Left renal pelvis (tissue), 4 donors: ENCODE results near the gene CATSPER3. TPM values are rescaled to one million over a fixed set of nuclear protein-coding genes. Genes with fewer than 3 reads are reported as not detected.

Experiments used
- DNase-seq, 4 donors: peaks; one replicate each; pipeline ENCODE4 v3.0.0-alpha.2; 2013; ENCODE audit warnings: low read depth in 4 of 4, low spot score in 3 of 4
- polyA plus RNA-seq, 4 donors: library from polyadenylated mRNA; unstranded; fragments of 120-200 nt; gene quantifications; one replicate each; pipeline ENCODE4 v1.2.1, GENCODE V29; 2013; ENCODE audit not compliant: insufficient read length in 4 of 4

CATSPER3 gene
- polyA plus RNA-seq, 4 donors, result 0.67 to 1.8 (median 1.2) TPM

DNA sequence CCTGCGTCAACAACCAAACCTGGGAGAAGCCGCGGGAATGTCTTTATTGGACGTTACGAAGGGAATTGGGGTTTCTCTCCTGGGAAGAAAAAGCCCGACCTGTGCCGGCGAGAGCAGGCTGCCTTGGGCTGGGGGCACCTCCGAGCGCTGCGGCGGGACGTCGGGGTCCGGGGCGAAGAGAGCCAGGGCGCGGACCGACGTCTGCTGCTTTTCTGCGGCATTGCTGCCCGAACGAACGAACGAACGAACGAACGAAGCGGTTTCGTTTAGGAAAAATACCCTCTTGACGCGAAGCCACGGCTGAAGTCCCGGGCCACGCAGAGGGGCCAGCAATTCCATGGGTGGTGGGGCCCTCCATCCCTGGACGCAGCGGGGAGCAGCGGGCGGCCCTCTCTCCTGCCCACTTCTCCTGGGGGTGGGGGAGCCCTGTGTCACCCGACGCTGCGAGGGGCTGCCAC lies 71.1 kb downstream of the CATSPER3 start:
- DNase-seq, result no peak

DNA sequence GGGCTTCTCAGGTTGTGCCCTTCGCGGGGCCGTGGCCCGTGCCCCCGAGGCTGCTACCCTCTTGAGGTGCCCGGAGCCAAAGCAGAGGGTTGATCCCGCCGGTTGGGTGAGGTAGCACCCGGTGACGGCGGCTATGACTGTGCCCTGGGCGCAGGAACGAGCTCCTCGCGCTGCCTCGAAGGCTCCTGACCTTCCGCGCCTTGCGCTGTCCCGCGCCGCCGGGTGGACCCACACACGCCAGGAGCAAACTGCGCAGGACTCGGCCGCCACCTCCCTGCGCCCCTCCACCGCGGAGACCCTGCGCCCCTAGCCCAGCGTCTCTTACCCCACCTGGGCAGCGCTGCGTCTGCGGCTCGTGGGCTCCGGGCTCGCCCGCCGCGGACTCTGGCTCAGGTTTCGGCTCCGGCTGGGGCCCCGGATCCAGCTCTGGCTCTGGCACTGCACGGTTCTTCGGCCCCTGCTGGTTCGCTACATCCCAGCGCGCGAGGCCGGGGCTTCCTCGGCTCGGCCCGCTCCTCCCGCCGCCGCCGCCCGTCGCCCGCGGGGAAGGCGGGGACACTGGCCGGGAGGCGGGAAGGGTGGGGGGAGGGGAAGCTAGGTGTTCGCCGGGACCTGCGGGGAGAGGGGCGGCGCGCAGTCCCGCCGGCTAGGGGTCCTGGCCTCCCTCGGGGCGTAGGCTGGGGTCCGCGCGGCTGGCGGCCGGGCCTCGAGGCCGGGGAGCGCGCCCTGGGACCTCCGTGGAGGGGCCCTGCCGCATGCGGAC lies 71.7 kb downstream of the CATSPER3 start:
- DNase-seq, result no peak

DNA sequence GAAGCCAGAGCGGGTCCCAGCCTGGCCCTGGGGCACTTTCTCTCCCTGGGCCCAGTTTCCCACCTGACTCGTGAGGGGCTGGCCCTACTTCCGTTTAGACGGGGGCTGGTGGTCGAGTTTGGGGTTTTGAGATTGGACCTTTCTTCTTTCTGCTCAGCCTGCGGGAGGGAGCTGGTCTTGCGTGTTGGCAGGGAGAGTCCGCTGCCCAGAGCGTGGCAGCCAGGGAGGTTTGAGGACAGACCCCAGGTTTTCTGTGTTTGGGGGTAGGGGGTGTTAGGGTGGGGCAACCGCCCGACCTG lies 72.3 kb downstream of the CATSPER3 start:
- no peak for DNase-seq

DNA sequence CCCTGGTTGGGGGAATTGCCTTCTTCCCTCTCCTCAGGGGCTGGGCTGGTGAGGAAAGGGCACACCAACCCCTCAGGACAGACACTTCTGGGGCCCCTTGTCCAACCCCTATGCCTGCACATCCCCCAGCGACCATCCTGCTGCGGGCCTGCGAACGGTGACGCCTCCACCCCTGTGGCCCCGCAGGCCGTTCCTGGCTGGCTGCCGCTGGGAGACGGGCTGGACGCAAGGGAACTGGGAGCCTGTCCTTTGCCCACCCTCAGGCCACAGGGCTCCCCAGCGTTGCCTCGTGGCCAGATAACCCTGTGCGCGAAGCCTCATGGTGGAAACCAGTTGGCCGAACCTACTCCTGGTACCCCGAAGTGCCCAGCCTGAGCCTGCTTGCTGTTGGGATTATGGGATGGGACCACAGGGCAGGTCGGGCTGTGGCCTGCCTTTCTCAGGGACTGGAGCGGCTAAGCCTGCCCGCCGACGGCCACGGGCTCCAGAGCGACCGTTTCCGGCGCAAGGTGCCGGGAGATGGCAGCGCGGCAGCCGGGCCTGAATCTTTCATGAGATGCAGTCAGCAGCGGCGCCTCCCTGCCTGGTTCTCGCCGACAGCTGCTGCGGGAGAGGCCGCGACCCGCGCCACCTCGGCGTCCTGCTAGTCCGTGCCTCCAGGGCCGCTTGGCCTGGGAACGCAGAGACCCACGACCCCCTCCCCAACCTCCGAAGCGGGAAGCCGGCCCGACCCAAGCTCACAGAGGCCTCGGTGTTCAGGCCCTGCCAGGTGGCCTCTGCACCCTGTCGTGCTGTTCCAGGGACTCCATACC lies 72.8 kb downstream of the CATSPER3 start:
- no peak for DNase-seq

DNA sequence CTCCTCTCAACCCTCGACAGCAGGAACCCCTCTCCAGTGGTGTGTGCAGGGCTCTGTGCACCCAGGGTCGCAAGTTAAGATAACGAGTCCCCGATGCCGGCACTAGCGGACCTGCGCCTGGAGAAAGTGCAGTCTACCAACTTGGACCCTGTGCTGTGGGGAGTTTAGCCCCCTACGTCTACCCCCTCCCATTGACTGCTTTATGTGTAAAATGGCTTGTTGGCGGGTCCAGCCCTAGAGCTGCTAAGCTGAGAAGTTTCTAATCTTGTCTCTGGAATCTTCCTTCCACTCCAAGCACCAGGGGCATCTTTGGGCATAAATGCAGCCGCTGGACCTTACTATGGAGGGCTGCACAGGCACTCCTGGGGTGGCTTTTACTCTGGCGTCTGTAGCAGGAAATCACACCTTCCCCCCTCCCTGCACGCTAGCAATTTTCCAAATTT lies 73.5 kb downstream of the CATSPER3 start:
- DNase-seq, result no peak

DNA sequence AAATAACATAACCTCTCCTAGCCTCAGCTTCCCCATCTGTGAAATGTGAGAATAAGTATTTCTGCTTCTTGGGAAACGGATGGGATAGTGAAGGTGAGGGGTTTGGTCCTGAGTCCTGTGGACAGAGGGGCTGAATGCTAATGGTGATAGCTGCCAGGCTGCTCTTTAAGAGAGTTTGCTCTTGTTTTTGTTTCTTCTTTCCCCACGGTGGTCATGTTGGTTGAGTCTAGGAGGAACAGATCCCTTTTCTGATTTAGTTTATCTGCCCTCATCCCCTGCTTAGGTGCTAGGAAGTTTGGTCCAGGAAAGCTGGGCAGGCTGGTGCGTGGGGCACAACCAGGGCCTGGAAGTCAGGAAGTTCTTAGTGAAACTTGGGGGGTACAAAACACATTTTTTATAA lies 74.0 kb downstream of the CATSPER3 start:
- no peak for DNase-seq

DNA sequence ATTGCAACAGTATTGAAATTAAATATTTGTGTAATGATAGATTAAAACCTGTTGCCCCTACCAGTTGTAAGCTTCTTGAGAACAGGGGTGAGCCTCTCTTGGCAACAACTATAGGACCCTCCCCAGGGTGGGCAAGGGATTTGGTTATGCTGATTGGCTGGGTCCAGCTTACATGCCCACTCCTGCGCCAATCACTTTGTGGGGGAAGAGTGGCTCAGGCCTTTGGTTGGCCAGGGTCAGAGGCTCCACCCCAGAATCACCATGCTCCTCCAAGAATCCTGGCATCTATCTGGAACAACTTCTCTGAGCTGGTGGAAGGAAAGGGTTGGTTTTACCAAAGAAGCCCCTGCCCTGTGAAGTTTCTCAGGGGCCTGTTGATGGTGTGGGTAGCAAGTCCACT lies 74.9 kb downstream of the CATSPER3 start:
- DNase-seq, result no peak

DNA sequence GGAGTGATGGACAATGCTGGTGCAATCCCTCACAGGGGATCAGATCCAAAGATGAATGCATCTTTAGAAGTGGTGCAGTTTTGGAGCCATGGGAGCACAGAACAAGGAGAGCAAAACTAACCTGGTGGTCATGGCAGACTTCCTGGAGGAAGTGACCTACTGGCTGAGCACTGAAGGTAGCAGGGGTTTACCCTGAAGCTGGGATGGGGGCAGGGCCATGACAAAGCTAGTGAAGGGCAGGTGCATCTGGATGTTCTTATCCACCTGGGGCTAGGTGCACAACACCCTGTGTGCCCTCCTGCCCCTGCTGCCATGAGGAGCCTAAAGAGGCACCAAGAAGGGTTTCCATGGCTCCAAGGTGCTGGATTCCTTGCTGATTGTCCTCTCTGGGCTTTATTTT lies 77.8 kb downstream of the CATSPER3 start:
- DNase-seq, result no peak

DNA sequence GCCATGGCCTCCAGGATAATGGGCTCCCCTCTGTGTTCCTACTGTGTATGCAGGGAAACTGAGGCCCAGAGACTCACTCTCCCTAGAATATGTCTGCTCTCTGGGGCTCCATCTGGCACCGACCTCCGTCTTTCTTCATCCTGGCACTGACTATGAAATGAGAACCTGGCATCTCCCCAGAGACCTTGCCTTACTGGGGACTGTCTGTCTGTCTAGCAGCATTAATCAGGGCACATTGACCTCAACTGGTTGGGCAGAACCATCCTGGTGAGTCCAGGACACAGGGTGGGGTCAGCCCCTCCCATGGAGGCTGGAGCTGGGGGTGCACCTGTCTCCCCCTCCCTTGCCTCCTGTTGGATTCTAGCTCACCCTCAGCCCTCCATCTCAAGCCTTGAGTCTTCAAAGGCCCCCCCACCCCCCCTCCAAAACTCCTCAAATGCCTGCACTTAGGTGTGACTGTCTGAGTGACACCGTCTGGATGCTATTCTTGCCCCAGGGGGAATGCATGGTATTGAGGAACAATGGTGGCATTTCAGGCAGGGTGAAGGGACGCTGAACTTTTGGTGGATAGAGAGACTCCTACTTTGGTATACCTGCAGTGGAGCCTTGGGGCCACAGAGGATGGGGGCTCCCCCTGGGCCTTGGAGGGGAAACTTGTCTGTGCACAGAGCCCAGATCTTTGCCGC lies 79.1 kb downstream of the CATSPER3 start:
- no peak for DNase-seq

DNA sequence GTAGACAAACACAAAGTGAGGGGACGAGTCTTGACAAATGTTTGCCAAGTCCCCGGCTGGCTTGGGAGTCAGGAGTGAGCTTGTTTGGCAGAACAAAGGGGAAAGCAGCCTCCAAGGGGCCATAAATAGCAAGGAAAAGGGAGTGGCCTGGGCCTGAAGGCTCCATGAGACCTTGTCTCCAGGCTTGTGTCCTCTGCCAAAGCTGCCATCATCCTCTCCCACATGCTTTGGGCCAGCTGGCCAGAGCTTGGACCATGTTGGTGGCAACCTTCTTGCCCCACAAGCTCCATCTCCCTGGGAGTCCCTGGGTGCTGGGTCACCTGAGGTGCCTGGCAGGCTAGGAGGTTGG lies 79.6 kb downstream of the CATSPER3 start:
- DNase-seq, result no peak

DNA sequence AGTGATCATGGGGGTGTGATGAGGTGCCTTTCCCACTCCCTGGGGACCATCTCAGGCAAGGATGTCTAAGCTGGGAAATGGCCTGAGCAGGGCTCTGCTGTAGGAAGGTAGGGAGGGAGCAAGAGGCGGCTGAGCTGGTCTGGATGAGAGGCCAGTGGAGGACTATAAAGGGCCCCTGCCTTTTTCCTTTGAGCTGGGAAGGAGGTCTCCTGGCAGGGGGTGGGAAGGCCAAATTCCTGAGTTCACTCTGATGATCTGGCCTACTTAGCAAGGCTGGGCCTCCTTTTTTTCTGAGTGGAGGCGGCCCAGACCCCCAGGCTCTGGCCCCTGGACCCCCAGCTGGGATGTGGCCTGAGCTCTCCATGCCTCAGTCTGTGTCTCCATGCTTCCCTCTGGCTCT lies 80.6 kb downstream of the CATSPER3 start:
- no peak for DNase-seq

DNA sequence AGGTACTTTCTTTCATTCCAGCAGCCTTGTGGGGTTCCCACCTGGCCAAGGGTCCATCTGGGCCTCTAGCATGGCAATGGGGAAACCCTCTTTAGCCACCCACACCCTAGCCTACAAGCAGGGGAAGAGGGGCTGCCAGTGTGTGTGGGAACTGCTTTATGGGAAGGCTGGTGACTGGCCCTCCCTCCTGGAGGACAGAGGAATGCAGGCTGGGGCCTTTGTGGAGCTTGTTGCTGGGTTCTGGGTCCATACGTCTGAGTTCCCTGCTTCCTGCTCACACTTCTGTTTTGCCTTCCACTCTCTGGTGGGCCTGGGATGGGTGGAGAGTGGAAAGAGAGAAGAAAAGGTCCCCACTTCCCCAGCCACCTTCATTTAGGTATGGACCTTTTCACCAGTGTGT lies 81.2 kb downstream of the CATSPER3 start:
- no peak for DNase-seq

DNA sequence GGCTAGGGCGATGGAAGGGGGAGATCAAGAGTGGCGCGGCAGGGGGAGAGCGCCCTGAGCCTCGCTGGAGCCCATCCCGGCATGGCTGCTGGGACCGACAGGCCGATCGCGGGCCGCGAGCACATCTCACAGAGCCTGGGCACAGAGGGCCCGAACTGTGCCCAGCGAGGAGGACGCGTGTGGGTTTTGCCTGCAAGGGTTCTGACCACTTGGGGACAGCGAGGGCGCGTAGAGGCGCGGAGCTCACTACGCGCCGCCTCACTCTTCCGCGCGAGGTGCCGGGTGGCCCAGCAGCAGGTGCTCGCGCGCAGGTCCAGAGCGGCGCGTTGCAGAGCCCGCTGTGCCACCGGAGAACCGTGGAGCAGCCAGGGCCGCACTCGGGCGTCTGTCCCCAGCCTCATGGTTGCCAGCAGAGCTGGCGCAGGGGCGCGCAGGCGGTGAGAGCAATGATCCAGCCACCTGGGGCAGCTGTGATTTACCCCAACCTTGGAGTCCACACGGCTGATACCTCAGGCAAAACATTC lies 82.6 kb downstream of the CATSPER3 start:
- no peak for DNase-seq

DNA sequence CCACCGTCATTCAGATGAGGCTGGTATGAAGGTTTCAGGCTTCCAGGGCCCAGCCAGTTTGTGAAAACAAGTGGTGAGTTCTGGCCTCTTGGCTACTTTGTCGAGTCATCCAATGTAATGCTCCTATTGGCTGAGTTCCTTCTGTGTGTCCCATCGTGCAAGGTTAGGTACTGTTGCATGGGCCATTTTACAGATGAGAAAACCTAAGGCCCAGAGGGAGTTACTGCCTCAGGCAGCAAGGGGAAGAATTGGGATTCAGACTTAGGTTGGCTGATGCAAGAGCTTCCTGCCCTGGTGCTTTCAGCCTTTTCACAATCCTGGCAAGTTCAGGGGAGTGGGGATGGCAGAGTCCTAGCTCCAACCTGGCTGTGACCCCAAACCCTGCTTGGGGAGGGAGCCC lies 83.7 kb downstream of the CATSPER3 start:
- no peak for DNase-seq

DNA sequence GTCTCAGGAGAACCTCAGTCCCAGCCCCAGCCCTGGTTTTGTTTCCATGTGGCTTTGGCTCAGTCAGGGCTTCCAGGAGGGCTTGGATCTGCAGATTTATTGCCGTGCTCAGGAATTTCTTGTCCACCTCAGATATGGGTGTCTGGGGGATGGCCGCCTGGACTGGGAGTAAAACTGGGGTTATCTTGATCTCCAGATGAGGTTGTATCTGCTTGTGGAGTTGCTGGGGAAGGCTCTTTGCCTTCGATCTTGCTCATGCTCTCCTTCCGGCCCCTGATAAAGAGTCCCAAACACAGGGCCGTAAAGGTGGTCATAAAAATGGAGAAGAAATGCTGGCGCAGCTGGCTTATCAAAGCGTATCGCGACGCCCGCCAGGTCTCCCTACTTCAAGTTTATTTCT lies 84.2 kb downstream of the CATSPER3 start:
- no peak for DNase-seq

DNA sequence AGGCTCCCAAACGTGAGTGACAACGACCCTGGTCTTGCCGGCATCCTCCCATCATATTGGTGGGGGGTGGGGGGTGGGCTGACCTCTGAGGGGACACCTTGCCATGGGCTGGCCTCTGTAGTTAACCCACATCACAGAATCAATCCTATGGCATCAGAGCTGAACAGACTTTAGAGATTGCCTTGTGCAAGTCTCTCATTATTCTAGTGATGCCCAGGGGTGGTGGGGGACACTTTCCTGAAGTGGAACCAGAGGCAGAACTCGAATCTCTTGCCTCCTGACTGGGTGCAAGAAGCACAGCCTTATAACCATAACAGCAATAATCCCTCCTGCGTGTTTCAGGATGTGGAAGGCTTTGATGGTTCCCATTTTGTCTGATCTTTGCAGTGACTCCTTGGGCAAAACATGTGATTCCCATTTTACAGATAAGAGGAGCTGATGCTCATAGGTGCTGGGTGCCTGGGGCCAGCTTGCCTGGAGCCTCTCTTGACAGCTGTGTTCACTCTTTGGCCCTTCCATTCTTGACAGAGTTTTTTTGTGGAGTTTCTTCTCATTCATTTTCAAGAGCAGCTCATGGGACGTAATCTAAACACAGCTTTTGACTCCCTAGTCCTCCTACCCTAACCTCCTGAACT lies 84.9 kb downstream of the CATSPER3 start:
- DNase-seq, result no peak

DNA sequence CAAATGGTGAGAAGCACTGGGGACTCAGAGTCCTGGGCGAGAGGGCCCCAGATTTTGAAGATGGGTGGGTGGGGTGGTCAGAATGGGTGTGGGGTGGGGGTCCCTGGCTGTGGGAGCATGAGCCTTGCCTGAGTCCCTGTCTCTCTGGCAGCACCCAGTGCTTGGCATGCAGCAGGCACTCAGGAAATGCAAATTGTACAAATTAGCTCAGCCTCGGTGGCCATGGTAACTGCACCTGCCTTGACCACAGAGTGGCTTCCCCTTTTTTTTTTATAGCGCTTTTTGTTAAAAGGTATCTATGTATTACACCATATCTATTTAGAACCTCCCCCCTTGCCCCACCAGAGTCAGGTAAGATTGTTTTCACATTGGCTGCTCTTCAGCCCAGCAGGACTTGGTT lies 85.6 kb downstream of the CATSPER3 start:
- DNase-seq, result no peak

DNA sequence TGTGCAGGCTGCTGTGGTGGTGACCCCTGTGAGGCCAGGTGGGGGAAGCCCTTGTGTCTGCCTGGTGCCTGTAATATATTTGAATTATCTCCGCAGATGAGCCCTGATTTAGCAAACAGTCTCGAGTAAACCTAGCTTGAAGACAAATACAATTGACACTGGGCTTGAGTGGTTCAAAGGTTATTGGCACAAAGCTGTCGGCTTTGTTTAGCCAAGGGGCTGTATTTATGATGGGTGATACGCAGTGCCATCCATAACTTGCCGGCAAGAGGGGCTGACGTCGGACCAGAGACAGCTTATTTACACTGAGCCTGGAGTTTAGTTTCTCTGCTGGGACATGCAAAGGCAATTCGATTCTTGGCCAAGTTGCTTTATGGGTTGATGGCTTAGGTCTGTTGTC lies 86.3 kb downstream of the CATSPER3 start:
- no peak for DNase-seq

DNA sequence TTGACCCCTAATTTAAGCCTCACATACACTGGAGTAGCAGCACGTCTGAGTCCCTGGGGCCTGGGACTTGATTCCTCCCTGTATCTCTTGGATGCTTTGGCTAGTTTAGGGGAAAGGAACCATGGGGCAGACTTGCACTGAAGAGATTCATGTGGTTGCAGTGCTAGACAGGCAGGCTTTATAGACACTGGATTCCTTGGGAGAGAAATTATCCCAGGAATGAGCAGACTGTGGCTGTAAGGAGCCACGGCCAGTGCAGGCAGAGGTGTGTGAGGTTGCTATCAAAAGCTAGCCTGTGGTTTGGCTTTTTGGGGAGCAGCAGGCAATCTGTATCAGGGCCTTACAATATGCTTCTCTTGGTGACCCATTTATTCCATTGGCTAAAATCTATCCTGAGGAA lies 86.8 kb downstream of the CATSPER3 start:
- DNase-seq, result no peak

DNA sequence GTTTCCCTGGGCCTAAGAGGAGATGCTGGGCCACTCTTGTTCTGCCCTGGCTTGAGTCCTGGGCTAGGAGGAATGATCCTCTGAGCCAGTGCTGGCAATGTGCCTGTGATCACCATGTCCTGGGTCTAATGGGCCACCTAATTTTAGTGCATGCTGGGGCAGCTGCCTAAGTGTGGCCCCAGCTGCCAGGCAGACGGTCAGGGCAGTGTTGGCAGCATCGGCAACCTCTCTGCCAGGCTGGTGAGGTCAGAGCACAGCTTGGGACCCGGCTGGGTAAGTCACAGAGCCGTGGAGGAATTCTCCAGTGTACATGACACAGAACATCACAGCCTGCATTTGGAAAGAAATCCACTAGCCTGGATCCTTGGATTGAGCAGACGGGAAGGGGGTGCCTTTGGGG lies 87.7 kb downstream of the CATSPER3 start:
- DNase-seq, result no peak
